ENCODE results near the gene SYCN. TPM values are rescaled to one million over a fixed set of nuclear protein-coding genes. Genes with fewer than 3 reads are reported as not detected.
"Not testable (repeated sequence)": the region's sequence is repeated elsewhere in the genome, so short reads cannot be mapped to it uniquely, and the experiment has no call there.

Gene SYCN
- total RNA-seq, 4 donors from 2014 or later = not detected

DNA sequence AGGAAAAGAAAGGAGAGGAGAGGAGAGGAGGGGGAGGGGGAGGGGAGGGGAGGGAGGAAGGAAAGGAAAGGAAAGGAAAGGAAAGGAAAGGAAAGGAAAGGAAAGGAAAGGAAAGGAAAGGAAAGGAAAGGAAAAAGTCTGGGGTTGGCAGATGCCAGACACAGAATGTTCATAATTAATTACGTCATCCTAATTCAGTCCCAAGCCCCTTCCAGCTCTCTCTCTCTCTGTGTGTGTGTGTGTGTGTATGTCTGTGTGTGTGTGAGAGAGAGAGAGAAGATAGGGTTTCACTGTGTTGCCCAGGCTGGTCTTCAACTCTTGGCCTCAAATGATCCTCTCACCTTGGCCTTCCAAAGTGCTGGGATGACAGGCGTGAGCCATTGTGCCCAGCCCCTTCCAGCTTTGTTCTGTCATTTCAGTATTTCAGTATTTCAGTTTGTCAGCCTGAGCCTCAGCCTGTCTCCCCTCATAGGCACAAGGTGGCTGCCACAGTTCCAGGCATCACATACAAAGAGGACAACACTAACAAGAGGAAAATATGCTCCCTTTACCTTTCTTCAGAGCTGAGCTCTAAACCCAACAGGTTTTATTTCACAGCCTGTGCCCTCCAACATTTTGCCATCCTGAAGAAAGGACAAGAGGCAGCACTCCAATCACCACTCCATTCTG lies 26.2 kb upstream of the SYCN start:
- peaks cover 0 to 7% (median 0%) of the 10 kb centered on the region in 3 donors for H3K9me3 ChIP-seq
- peaks cover 51% of the 10 kb centered on the region for H3K27me3 ChIP-seq
- no peaks in the 10 kb centered on the region for H3K4me1 ChIP-seq
- 52 to 62% methylated on average over 2 of the region's 2 CpGs for WGBS, 2 donors (ENCODE audit: low coverage in 1 of 2)
- no peak overlapping the region for H3K27ac ChIP-seq
- TF ChIP-seq POLR2AphosphoS5 (IDR thresholded peaks at IDR 0.05) = no peak
- no peak for TF ChIP-seq EP300 (IDR thresholded peaks at IDR 0.05)
- no peak for TF ChIP-seq POLR2A (IDR thresholded peaks at IDR 0.05)
- TF ChIP-seq, protein P1, sequence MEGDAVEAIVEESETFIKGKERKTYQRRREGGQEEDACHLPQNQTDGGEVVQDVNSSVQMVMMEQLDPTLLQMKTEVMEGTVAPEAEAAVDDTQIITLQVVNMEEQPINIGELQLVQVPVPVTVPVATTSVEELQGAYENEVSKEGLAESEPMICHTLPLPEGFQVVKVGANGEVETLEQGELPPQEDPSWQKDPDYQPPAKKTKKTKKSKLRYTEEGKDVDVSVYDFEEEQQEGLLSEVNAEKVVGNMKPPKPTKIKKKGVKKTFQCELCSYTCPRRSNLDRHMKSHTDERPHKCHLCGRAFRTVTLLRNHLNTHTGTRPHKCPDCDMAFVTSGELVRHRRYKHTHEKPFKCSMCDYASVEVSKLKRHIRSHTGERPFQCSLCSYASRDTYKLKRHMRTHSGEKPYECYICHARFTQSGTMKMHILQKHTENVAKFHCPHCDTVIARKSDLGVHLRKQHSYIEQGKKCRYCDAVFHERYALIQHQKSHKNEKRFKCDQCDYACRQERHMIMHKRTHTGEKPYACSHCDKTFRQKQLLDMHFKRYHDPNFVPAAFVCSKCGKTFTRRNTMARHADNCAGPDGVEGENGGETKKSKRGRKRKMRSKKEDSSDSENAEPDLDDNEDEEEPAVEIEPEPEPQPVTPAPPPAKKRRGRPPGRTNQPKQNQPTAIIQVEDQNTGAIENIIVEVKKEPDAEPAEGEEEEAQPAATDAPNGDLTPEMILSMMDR (IDR thresholded peaks at IDR 0.05) = no peak
- no peak for ATAC-seq
- H3K36me3 ChIP-seq = no peaks in the 10 kb centered on the region
- no peak overlapping the region for H3K4me3 ChIP-seq

DNA sequence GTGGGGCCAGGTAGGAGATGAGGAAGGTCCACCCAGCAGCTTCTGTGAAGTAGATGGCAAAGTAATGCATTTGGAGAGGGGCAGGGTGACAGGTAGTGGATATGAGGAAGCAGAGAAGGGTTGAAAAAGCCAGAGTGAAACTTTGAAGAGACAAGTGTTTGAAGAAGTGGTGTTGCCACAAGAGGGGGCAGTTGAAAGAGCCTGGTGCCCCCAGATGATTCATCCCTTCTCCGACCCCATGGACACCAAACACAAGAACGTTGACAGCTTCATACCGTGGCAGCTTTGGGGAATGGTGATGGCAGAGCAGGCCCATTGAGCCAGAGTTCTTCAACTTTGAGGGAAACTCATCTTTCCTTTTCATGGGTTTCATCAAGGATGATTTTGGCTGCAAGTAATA lies 20.8 kb upstream of the SYCN start:
- H3K36me3 ChIP-seq = no peaks in the 10 kb centered on the region
- WGBS, 2 donors (ENCODE audit: low coverage in 1 of 2) = 6 to 40% methylated on average over 1 to 3 of the region's 3 CpGs
- H3K4me3 ChIP-seq = no peak overlapping the region
- no peaks in the 10 kb centered on the region for H3K4me1 ChIP-seq
- ATAC-seq = no peak
- H3K27me3 ChIP-seq = peaks cover 62% of the 10 kb centered on the region
- TF ChIP-seq EP300 (IDR thresholded peaks at IDR 0.05) = no peak
- TF ChIP-seq, protein P1 (IDR thresholded peaks at IDR 0.05) = no peak
- TF ChIP-seq POLR2A (IDR thresholded peaks at IDR 0.05) = no peak
- no peak for TF ChIP-seq POLR2AphosphoS5 (IDR thresholded peaks at IDR 0.05)
- H3K27ac ChIP-seq = no peak overlapping the region
- H3K9me3 ChIP-seq = no peaks in the 10 kb centered on the region

DNA sequence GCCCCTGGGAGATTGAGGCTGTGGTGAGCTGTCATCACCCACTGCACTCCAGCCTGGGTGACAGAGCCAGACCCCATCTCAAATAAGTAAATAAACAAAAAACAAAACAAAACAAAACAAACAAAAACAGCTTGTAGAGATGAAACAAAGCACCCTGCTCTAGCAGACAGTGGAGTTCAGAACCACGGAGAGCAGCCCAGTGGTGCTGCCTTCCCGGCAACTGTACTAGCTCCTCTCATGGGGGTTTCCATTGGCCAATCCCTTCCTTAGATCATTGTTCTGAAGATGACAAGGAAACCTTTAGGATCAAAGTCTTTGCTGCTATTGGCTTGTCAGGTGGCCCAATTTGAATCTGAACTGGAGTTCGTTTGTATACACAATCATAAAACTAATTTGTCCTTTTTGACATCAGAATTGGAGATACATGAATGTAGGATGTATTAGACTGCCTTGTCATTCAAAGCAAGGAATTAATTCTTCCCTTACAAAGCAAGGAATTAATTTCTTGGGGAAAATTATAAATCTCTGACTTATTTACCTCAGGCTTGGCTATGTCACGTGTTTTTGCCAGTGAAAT lies 19.7 kb upstream of the SYCN start:
- no peaks in the 10 kb centered on the region for H3K9me3 ChIP-seq
- H3K27ac ChIP-seq = no peak overlapping the region
- no peaks in the 10 kb centered on the region for H3K36me3 ChIP-seq
- H3K27me3 ChIP-seq = peaks cover 73% of the 10 kb centered on the region
- WGBS, 2 donors (ENCODE audit: low coverage in 1 of 2) = 17 to 19% methylated on average over 3 to 4 of the region's 4 CpGs
- TF ChIP-seq POLR2A (IDR thresholded peaks at IDR 0.05) (no peak), EP300 (IDR thresholded peaks at IDR 0.05) (no peak), POLR2AphosphoS5 (IDR thresholded peaks at IDR 0.05) (no peak)
- TF ChIP-seq, protein P1 (IDR thresholded peaks at IDR 0.05) = no peak
- no peak for ATAC-seq
- no peak overlapping the region for H3K4me3 ChIP-seq
- H3K4me1 ChIP-seq = no peaks in the 10 kb centered on the region

DNA sequence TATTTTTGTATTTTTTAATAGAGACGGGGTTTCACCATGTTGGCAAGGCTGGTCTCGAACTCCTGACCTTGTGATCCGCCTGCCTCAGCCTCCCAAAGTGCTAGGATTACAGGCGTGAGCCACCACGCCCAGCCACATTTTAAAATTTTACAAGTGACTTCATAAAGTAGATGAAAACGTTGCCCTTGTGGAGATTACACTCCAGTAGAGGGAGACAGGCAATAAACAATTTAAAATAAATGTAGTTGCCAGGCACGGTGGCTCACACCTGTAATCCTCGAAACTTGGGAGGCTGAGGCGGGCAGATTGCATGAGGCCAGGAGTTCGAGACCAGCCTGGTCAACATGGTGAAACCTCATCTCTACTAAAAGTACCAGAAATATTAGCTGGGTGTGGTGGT lies 15.0 kb upstream of the SYCN start:
- not testable (repeated sequence) for ATAC-seq, H3K4me3 ChIP-seq, H3K36me3 ChIP-seq, H3K27ac ChIP-seq, H3K4me1 ChIP-seq
- Histone ChIP-seq H3K9me3 (peaks cover 0 to 32% (median 0%) of the 10 kb centered on the region in 3 donors), H3K27me3 (peaks cover 88% of the 10 kb centered on the region)
- 59 to 60% methylated on average over 1 to 8 of the region's 10 CpGs for WGBS, 2 donors (ENCODE audit: low coverage in 1 of 2)

DNA sequence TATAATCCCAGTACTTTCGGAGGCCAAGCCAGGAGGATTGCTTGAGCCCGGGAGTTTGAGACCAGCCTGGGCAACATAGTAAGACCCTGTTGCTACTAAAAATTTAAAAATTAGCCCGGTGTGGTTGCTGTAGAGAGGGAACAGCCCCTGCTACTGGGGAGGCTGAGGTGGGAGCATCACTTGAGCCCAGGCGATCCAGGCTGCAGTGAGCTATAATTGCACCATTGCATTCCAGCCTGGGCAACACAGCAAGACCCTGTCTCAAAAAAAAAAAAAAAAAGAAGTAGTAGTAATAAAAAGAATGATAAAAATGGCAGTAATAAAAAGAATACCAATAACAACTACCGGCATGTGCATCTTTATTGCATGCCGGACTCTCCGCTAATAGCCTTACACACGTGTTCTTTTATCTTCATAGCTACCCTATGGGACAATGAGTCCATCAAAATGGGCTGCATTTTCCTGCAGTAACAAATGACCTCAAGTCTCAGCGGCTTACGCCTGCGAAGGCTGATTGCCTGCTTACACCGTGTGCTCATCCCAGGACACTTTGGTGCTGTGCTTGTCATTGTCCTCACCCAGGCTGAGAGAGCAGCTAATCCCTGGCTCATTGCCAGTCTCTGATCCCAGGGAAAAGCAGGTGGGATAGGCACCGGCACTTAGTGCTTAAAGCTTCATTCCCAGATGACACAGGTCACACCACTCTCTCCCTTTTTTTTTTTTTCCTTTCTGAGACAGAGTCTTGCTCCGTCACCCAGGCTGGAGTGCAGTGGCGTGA lies 14.4 kb upstream of the SYCN start:
- WGBS, 2 donors (ENCODE audit: low coverage in 1 of 2) = 67 to 78% methylated on average over 6 to 12 of the region's 15 CpGs
- Histone ChIP-seq H3K27me3 (peaks cover 88% of the 10 kb centered on the region), H3K36me3 (no peaks in the 10 kb centered on the region), H3K27ac (no peak overlapping the region), H3K4me3 (no peak overlapping the region), H3K9me3 (peaks cover 0 to 32% (median 0%) of the 10 kb centered on the region in 3 donors), H3K4me1 (no peaks in the 10 kb centered on the region)
- TF ChIP-seq, protein P1 (IDR thresholded peaks at IDR 0.05) = no peak
- ATAC-seq = no peak
